GM18499 (cell line): ENCODE results near the gene OXCT1.

Source experiments
- ATAC-seq: cut with Tn5 transposase; IDR thresholded peaks from one replicate; pipeline ENCODE4 v1.9.1; 2021; ENCODE audit warnings: moderate number of reproducible peaks; ENCODE audit not compliant: insufficient read depth, unreplicated experiment

The OXCT1 gene

GRCh38 chr5:41869724-41870626, at the start of gene OXCT1:
TSS of gene OXCT1 (minus strand) at chr5:41870425. CDS start at chr5:41870358, 67 bp downstream.
- peak; percentile 88 for ATAC-seq

DNA sequence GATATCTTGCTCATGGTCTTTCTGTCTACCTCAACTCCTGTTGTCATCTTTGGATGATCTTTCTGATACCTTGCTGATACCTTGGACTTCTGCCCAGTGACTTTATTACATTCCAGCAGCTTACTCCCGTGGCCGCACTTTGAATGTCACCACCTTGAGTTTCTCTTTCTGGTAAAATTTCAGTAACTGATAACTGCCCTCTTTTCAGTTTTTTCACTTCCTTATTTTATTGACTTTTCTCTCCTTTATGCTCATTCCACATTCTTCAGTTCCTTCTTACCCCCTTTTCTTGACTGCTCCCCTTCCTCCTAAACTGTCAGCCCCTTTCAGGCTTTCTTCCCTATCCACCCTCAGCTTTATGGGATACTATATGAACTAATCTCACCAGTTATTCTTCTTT, 47.9 kb upstream of the OXCT1 start:
- ATAC-seq, result no peak

GRCh38 chr5:41908374-41909079, 38.3 kb upstream of the OXCT1 start:
- ATAC-seq, result no peak

DNA sequence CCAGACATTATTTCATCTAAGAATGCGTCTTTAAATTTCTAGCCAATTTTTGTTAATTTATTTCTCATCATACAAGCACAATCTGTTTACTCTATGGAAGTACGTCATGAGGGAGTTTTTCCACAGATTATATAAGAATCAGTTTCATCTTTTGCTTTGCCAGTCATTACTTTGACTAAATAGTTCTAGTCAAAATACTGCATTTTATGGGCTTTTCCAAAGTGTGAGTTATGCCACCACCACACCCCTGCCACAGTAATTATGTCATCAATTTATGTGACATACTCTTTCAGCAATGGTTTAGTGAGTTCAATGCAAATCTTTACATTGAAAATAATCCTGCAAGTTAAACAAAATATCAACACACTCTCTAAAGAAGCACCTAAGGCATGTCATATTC, 35.9 kb upstream of the OXCT1 start:
- ATAC-seq, result no peak

- peak; percentile 96 for ATAC-seq
Measured at GRCh38 chr5:41903892-41904799, 33.9 kb upstream of the OXCT1 start, which contains the start of gene RIMOC1. TSS of gene RIMOC1 (plus strand) at chr5:41904344. CDS start at chr5:41904368, 24 bp downstream.

GRCh38 chr5:41903382-41903891, 33.2 kb upstream of the OXCT1 start:
- no peak for ATAC-seq

DNA sequence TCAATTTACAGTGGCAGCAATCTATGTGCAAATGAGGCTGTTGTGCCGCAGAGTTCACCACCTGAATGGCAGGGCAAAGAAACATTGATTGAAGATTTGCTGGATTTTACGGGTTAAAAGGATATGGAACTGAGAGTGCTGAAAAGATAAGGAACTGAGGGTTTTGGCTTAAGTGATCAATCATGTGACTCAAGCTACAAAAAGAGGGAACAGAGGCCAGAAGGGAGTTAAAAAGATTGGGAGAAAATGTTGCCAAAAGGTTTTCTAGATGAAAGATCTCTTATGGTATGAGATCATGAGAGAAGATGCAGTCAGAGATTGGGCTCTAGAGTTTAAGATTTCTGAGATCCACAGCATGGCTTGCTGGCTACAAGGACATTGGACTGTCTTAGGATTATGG, 26.0 kb upstream of the OXCT1 start:
- no peak for ATAC-seq

- no peak for ATAC-seq
Measured at GRCh38 chr5:41893074-41893851, 23.0 kb upstream of the OXCT1 start.

GRCh38 chr5:41892031-41892430, 21.8 kb upstream of the OXCT1 start:
- no peak for ATAC-seq

DNA sequence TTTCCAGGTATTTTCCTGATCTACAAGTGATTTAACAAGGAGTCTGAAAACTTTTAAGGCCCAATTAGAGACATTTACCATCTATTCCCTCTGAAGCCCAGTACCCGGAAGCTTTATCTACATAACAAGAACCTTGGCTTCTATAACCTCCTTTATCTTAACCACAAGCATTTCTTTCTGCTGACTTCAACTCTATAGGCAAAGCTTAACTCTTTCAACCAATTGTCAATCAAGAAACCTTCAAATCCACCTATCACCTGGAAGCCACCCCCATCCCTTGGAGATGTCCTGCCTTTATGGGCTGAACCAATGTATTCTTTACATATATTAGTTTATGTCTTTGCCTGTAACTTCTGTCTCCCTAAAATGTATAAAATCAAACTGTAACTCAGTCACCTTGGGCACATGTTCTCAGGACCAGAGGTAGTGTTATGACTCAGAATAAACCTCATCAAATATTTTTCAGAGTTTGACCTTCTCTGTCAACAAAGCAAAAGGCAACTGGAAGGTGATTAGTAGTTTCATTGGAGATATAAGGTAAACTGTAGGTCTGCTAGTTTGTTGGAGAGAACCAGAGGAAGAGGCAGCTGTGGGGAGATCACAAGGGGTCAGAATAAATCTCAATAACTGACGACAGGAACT, 21.0 kb upstream of the OXCT1 start:
- no peak for ATAC-seq

DNA sequence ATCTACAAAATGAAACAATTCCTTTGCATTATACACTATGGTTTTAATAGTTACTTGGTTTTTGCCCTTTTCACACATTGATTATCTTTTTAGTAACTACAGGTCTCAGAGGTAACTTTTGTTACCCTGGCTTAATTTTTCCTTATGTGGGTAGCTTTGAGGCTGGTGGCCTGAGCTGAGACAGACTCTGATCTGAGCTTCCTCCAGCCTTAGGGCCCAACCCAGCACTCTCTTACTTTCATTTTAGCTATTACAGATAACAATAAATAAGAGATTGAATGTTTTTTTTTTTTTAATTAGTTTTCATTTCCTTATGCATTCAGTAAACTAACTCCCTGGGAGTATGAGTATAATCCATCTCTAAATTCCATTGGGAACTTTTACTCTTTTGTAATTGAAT, 15.1 kb upstream of the OXCT1 start:
- no peak for ATAC-seq

DNA sequence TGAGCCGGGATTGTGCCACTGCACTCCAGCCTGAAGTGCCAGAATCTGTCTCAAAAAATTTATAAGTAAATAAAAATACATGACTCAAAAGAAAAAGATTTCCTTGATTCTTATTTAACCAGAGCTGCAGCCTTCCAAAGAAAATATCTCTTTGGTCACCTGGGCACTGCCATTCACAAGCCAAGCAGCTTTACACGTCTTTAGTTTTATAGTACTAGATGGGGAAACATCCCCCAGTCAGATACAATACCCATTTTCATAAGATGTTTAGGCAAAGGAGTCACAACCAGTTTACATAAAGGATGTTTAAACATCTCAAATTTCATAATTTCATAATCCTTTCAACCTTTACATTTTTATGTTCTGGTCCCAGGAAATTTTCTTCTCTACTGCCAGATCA, 13.7 kb upstream of the OXCT1 start:
- no peak for ATAC-seq

DNA sequence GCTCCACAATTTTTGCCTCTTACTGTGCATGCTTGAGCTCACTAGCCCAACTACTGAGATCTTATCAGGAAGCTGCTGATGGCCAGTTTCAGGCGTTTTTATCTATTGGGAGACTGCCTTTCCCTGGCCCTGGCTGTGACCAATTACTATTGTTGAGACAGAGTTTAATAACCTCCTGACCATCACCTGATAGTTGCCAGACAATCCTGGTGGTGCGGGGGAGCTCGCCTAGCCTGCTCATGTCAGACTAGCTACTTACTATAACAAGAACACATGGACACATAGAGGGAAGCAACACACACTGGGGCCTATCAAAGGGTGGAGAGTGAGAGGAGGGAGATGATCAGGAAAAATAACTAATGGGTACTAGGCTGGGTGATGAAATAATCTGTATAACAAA, 13.0 kb upstream of the OXCT1 start:
- ATAC-seq, result no peak

- ATAC-seq, result no peak
Measured at GRCh38 chr5:41882765-41883164, 12.5 kb upstream of the OXCT1 start.

DNA sequence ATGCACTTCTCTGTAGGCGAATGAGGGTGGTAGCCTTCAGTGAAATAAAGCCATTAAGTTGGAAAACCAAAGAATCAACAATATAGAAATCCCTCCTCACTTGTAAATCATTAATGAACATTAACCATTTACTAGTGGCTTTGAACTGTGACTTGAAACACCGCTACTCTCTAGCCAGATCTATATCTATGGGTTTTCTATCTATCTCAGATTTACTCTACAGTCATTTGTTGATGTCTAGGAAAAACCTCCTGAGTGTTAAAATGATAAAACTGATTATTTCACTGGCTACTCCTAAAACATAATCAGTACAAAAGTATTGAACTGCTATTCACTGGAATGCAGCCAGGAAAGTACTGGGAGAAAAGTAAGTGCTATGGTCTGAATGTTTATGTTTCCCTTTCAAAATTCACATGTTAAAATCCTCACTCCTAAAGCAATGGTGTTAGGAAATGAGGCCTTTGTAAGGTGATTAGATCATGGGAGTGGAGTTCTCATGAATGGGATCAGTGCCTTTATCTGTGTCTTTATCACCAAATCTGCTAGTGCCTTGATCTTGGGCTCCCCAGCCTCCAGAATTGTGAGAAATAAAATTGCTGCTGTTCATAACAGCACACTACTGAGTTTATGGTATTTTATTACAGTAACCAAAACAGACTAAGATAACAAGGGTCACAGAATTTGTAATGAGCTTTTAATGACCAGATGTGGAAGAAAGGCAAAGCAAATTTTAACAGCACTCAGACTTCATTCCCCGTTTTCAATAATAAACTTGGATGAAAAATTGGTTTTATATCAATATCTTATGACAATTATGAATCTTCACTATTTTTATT, 8.6 kb upstream of the OXCT1 start:
- ATAC-seq, result no peak

DNA sequence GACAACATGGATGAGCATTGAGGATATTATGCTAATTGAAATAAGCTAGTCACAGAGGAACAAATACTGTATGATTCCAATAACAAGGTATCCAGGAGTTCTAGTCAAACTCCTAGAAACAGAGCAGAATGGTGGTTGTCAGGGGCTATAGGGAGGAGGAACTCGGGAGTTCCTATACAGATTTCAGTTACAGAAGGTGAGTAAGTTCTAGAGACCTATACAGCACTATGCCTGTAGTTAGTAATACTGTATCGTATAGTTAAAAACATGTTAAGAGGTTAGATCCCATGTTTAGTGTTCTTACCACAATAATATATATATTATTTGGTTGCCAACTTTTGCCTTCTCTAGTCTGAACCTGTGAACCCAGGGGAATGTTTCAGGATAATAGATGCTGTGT, 7.9 kb upstream of the OXCT1 start:
- ATAC-seq, result no peak

- no peak for ATAC-seq
Measured at GRCh38 chr5:41877408-41877807, 7.2 kb upstream of the OXCT1 start.

GRCh38 chr5:41876678-41877077, 6.5 kb upstream of the OXCT1 start:
- ATAC-seq, result no peak
